ENCODE data around the gene RASA2. TPM values are rescaled to one million over a fixed set of nuclear protein-coding genes. Genes with fewer than 3 reads are reported as not detected.

The RASA2 gene
- total and polyA plus RNA-seq, 2 experiments from 2014 or later = 16.6 to 28.6 TPM

DNA sequence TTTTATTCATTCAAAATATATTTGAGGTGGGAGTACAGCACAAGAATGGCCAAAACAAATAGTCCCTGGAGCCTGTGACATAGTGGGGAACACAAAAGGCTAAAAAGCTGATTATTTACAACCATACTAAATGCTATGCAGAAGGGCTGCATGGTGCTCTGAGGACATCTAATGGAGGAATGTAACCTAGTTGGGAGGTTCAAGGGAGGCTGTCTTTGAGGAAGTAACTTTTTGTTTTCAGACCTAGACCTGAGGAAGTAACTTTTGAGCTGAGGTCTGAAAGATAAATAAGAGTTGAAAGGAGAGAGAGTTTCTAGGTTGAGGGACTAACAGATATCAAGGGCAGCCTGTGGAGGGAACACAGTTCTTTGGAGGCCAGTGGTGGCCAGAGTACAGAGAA is 34.8 kb upstream of the RASA2 start:
- Histone ChIP-seq H3K4me3 (no peak overlapping the region), H3K36me3 (ENCODE audit: insufficient read depth) (no peaks in the 10 kb centered on the region), H4K20me1 (replicated peaks; ENCODE audit: insufficient read depth) (no peaks in the 10 kb centered on the region), H3K4me2 (no peak overlapping the region), H3K27ac (ENCODE audit: low read depth) (no peak overlapping the region), H3K79me2 (replicated peaks; ENCODE audit: insufficient read depth) (no peaks in the 10 kb centered on the region), H3F3A (replicated peaks; ENCODE audit: low read depth) (no peaks in the 10 kb centered on the region), H2AFZ (no peak overlapping the region), H3K9me2 (ENCODE audit: insufficient read depth) (no peaks in the 10 kb centered on the region), H3K4me1 (ENCODE audit: insufficient read depth) (no peaks in the 10 kb centered on the region), H3K27me3 (ENCODE audit: insufficient read depth) (no peaks in the 10 kb centered on the region)
- DNase-seq (ENCODE audit: low spot score) = peak; percentile 69
- no peak overlapping the region for H3K27ac Mint-ChIP-seq
- no peaks in the 10 kb centered on the region for H3K36me3 Mint-ChIP-seq (ENCODE audit: low read depth)
- H3K27me3 Mint-ChIP-seq (ENCODE audit: insufficient read depth, low read depth, poor library complexity) = peaks cover 6% of the 10 kb centered on the region
- TF ChIP-seq, protein P1, sequence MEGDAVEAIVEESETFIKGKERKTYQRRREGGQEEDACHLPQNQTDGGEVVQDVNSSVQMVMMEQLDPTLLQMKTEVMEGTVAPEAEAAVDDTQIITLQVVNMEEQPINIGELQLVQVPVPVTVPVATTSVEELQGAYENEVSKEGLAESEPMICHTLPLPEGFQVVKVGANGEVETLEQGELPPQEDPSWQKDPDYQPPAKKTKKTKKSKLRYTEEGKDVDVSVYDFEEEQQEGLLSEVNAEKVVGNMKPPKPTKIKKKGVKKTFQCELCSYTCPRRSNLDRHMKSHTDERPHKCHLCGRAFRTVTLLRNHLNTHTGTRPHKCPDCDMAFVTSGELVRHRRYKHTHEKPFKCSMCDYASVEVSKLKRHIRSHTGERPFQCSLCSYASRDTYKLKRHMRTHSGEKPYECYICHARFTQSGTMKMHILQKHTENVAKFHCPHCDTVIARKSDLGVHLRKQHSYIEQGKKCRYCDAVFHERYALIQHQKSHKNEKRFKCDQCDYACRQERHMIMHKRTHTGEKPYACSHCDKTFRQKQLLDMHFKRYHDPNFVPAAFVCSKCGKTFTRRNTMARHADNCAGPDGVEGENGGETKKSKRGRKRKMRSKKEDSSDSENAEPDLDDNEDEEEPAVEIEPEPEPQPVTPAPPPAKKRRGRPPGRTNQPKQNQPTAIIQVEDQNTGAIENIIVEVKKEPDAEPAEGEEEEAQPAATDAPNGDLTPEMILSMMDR (conservative IDR thresholded peaks at IDR 0.05; ENCODE audit: low read depth in 2 of 2) = peak; percentile 65 to 90
- no peak for TF ChIP-seq JUNB (IDR thresholded peaks at IDR 0.05; ENCODE audit: unreplicated experiment)
- ATAC-seq = peak; percentile 71
- H3K4me3 Mint-ChIP-seq = no peak overlapping the region
- peaks cover 13% of the 10 kb centered on the region for H3K4me1 Mint-ChIP-seq
- H3K9me3 Mint-ChIP-seq = no peaks in the 10 kb centered on the region

DNA sequence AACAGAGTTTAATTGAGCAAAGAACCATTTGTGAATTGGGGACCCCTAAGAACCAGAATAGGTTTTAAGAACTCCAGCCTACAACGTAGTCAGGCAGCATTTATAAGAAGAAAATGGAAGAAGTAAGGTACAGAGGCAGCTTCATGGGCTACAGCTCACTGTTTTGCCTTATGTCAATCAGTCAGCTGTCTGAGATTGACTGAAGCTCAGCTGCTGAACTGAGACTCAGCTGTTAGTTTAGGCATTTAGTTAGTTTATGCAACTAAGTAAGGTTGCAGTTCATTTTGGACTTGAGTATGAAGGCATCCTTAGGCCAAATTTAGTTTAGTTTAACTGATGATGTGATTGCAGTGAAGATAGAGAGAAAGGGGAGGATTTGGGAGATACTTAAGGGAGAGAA is 34.1 kb upstream of the RASA2 start:
- Histone ChIP-seq H3K4me1 (ENCODE audit: insufficient read depth) (no peaks in the 10 kb centered on the region), H3K27ac (ENCODE audit: low read depth) (no peak overlapping the region), H3K9me2 (ENCODE audit: insufficient read depth) (no peaks in the 10 kb centered on the region), H3K79me2 (replicated peaks; ENCODE audit: insufficient read depth) (no peaks in the 10 kb centered on the region), H3F3A (replicated peaks; ENCODE audit: low read depth) (no peaks in the 10 kb centered on the region), H3K4me3 (no peak overlapping the region), H3K36me3 (ENCODE audit: insufficient read depth) (no peaks in the 10 kb centered on the region), H2AFZ (no peak overlapping the region), H4K20me1 (replicated peaks; ENCODE audit: insufficient read depth) (no peaks in the 10 kb centered on the region), H3K4me2 (no peak overlapping the region), H3K27me3 (ENCODE audit: insufficient read depth) (no peaks in the 10 kb centered on the region)
- Mint-ChIP-seq H3K4me1 (peaks cover 13% of the 10 kb centered on the region), H3K27me3 (ENCODE audit: insufficient read depth, low read depth, poor library complexity) (peaks cover 6% of the 10 kb centered on the region), H3K36me3 (ENCODE audit: low read depth) (no peaks in the 10 kb centered on the region), H3K9me3 (no peaks in the 10 kb centered on the region), H3K4me3 (no peak overlapping the region), H3K27ac (no peak overlapping the region)
- ATAC-seq (no peak), DNase-seq (ENCODE audit: low spot score) (no peak)
- no peak for TF ChIP-seq STAT1 (IDR thresholded peaks at IDR 0.05; ENCODE audit: unreplicated experiment)
- TF ChIP-seq, protein P1 (conservative IDR thresholded peaks at IDR 0.05; ENCODE audit: low read depth in 2 of 2) = no peak
- TF ChIP-seq EZH2phosphoT487 (IDR thresholded peaks at IDR 0.05; ENCODE audit: unreplicated experiment) = no peak
- TF ChIP-seq NANOG (IDR thresholded peaks at IDR 0.05; ENCODE audit: borderline replicate concordance) = no peak
- TF ChIP-seq ZNF331 (CRISPR knock-in tag; IDR thresholded peaks at IDR 0.05; ENCODE audit: low read depth) = no peak
- TF ChIP-seq, protein P2, sequence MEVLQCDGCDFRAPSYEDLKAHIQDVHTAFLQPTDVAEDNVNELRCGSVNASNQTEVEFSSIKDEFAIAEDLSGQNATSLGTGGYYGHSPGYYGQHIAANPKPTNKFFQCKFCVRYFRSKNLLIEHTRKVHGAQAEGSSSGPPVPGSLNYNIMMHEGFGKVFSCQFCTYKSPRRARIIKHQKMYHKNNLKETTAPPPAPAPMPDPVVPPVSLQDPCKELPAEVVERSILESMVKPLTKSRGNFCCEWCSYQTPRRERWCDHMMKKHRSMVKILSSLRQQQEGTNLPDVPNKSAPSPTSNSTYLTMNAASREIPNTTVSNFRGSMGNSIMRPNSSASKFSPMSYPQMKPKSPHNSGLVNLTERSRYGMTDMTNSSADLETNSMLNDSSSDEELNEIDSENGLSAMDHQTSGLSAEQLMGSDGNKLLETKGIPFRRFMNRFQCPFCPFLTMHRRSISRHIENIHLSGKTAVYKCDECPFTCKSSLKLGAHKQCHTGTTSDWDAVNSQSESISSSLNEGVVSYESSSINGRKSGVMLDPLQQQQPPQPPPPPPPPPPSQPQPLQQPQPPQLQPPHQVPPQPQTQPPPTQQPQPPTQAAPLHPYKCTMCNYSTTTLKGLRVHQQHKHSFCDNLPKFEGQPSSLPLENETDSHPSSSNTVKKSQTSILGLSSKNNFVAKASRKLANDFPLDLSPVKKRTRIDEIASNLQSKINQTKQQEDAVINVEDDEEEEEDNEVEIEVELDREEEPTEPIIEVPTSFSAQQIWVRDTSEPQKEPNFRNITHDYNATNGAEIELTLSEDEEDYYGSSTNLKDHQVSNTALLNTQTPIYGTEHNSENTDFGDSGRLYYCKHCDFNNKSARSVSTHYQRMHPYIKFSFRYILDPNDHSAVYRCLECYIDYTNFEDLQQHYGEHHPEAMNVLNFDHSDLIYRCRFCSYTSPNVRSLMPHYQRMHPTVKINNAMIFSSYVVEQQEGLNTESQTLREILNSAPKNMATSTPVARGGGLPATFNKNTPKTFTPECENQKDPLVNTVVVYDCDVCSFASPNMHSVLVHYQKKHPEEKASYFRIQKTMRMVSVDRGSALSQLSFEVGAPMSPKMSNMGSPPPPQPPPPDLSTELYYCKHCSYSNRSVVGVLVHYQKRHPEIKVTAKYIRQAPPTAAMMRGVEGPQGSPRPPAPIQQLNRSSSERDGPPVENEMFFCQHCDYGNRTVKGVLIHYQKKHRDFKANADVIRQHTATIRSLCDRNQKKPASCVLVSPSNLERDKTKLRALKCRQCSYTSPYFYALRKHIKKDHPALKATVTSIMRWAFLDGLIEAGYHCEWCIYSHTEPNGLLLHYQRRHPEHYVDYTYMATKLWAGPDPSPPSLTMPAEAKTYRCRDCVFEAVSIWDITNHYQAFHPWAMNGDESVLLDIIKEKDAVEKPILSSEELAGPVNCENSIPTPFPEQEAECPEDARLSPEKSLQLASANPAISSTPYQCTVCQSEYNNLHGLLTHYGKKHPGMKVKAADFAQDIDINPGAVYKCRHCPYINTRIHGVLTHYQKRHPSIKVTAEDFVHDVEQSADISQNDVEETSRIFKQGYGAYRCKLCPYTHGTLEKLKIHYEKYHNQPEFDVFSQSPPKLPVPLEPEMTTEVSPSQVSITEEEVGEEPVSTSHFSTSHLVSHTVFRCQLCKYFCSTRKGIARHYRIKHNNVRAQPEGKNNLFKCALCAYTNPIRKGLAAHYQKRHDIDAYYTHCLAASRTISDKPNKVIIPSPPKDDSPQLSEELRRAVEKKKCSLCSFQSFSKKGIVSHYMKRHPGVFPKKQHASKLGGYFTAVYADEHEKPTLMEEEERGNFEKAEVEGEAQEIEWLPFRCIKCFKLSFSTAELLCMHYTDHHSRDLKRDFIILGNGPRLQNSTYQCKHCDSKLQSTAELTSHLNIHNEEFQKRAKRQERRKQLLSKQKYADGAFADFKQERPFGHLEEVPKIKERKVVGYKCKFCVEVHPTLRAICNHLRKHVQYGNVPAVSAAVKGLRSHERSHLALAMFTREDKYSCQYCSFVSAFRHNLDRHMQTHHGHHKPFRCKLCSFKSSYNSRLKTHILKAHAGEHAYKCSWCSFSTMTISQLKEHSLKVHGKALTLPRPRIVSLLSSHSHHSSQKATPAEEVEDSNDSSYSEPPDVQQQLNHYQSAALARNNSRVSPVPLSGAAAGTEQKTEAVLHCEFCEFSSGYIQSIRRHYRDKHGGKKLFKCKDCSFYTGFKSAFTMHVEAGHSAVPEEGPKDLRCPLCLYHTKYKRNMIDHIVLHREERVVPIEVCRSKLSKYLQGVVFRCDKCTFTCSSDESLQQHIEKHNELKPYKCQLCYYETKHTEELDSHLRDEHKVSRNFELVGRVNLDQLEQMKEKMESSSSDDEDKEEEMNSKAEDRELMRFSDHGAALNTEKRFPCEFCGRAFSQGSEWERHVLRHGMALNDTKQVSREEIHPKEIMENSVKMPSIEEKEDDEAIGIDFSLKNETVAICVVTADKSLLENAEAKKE (CRISPR knock-in tag; IDR thresholded peaks at IDR 0.05) = no peak
- no peak for TF ChIP-seq CREB1 (CRISPR knock-in tag; IDR thresholded peaks at IDR 0.05; ENCODE audit: low read depth)
- TF ChIP-seq, protein P3, sequence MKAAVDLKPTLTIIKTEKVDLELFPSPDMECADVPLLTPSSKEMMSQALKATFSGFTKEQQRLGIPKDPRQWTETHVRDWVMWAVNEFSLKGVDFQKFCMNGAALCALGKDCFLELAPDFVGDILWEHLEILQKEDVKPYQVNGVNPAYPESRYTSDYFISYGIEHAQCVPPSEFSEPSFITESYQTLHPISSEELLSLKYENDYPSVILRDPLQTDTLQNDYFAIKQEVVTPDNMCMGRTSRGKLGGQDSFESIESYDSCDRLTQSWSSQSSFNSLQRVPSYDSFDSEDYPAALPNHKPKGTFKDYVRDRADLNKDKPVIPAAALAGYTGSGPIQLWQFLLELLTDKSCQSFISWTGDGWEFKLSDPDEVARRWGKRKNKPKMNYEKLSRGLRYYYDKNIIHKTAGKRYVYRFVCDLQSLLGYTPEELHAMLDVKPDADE (IDR thresholded peaks at IDR 0.05) = no peak
- TF ChIP-seq POLR2AphosphoS5 (IDR thresholded peaks at IDR 0.05; ENCODE audit: low read depth) = no peak
- TF ChIP-seq EZH2 (IDR thresholded peaks at IDR 0.05; ENCODE audit: low read depth, unreplicated experiment) = no peak
- TF ChIP-seq JUNB (IDR thresholded peaks at IDR 0.05; ENCODE audit: unreplicated experiment) = no peak

All from GM23338 (cell line).